Measurements from ENCODE around the gene MYRFL. TPM values are rescaled to one million over a fixed set of nuclear protein-coding genes. Genes with fewer than 3 reads are reported as not detected.

The MYRFL gene
- 0.24 TPM in 1 of 2 replicates, not detected in the other for polyA plus RNA-seq

GRCh38 chr12:69824966-69825560 lies at the start of gene MYRFL:
Gene MYRFL, plus strand, starts transcription at chr12:69825227. Its CDS starts 291 bp downstream, at chr12:69825518.

Other genes starting within 250 kb of the MYRFL start
- gene CCT2, start 239.8 kb upstream of the MYRFL start, polyA plus RNA-seq: 180 and 208 TPM in 2 replicates
- not detected in 2 replicates for gene LRRC10, start 214.3 kb upstream of the MYRFL start, polyA plus RNA-seq
- not detected in 2 replicates for gene BEST3, start 125.9 kb upstream of the MYRFL start, polyA plus RNA-seq
- 26.9 and 35.4 TPM in 2 replicates for gene RAB3IP, start 86.4 kb upstream of the MYRFL start, polyA plus RNA-seq

All from Purkinje cell (primary cell).